GM19238 (cell line): Measurements from ENCODE around the gene FBXO46.

Experiments used
- DNase-seq: peaks from one replicate; pipeline ENCODE4 v3.0.0; 2011; ENCODE audit warnings: low spot score; ENCODE audit not compliant: insufficient read length

FBXO46 gene

DNA sequence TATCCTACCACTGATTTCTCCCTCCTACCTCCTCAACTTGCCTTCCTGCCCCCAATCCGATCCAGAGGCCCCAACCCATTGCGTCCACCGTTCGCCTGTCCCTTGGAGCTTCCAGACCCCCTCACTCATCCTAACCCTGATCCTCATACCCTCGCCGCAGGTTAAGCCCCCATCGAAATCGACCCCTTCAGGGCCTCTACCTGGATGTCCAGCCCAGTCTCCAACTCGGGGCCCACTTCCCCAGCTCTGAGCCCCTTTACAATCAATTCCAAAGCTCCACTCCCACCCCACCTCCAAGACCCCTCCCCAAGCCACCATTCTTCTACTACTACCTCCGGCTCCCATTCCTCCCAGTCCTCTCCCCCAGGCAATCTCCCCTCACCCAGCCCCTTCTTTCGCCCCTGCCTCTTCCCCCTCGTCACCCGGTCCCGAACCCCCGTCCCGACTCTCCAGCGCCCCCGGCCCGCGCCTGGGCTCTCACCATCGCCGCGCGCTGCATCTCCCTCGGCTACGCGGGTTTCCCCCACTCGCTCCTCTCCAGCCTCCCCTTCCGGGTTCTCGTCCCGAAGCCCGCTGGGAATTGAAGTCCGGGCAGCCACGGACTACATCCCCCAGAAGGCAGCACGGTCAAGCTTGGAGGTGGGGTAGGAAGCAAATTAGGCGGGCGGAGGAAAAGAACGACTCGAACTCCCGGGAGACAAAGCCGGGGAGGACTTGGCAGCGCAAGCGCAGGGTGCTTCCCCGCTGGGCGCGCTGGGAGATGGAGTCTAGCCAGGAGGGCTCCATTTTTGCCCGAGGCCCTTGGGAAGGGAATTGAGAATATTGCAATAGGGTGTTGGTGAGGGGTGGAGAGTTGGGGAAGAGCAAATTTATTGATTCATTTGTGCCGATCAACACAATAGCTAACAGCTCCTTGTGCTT lies at the start of gene FBXO46:
FBXO46 (minus strand) TSS at position 529 of the 921 bp plus-strand sequence. CDS start 17,401 bp downstream, outside the sequence.
- DNase-seq: peak; percentile 95

DNA sequence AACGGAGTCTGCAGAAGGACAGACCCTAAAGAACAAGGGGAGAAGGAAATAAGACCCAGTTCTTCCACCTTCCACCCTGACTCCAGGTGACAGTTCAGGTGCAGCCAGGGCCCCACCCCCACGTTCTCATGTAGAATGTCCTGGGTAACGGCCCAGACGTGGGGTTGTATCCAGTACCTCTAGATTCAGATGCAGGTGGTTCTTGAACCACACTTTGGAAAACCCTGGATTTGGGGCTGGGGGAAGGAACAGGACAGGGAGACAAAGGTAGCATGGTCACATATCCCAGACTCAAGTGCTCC lies 49.4 kb upstream of the FBXO46 start:
- no peak for DNase-seq

- DNase-seq: peak; percentile 92
Measured at GRCh38 chr19:45779231-45780145, 48.8 kb upstream of the FBXO46 start.

DNA sequence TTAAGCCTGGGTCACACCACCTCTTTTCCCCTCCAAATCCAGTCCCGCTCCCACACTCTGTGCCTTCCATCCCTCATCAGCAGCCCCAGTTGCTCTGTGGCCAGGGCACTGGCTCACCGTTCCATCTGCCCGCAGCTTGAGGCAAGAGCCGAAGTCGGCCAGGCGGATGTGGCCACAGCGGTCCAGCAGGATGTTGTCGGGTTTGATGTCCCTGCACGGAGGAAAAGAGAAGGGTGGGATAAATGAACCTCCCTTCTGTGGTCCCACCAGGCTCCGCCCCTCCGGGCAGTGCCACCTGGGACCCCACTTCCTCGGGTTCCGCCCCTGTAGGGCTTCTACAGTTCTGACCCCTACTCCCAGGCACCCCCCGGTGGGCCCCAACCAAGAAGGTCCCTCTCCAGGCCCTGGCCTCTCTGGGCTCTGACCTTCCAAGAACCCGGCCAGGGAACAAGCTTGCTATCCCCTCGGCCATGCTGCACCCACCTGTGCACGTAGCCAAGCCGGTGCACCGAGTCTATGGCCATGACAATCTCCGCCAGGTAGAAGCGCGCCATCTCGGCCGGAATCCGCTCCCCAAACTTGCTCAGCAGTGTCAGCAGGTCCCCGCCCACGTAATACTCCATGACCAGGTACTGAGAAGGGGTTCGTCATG lies 47.4 kb upstream of the FBXO46 start:
- no peak for DNase-seq

- DNase-seq: no peak
Measured at GRCh38 chr19:45777395-45777961, 46.8 kb upstream of the FBXO46 start.

DNA sequence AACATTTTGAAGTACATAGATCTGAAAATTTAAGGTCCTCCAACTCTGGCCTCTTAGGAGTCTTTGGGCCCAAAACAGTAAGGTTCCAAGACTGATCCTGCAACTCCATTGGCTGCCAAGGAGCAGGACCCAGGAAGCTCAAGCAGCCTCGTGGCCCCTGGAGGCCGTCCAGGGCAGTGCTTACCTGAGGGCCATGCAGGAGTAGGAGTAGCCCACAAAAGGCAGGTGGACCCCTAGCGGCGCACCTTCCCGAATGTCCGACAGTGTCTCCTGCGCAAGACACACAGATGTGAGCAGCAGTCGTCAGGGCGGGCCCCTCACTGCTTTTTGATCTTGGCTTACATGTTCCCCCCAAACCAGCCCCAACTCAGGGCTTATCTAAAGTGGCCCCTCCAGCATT lies 44.1 kb upstream of the FBXO46 start:
- no peak for DNase-seq

- DNase-seq: no peak
Measured at GRCh38 chr19:45773384-45773783, 42.7 kb upstream of the FBXO46 start.

DNA sequence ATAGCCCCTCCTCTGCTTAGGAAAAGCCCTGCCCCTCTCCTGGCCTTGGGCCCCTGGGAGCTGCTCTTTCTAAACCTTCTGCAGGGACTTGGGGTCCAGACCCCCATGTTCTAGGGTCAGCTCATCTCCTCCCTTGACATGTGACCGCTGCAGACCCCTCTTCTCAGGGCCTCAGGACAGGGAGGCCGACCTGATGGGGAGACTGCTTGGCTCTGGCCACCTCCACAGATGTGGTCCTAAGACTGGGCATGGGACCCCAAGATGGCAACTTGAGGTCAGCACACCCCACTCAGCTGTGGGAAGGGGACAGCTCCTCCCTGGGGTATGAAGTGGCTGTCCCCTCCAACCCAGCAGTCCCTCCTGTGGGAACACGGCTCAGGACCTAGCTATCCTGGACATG lies 42.2 kb upstream of the FBXO46 start:
- no peak for DNase-seq

DNA sequence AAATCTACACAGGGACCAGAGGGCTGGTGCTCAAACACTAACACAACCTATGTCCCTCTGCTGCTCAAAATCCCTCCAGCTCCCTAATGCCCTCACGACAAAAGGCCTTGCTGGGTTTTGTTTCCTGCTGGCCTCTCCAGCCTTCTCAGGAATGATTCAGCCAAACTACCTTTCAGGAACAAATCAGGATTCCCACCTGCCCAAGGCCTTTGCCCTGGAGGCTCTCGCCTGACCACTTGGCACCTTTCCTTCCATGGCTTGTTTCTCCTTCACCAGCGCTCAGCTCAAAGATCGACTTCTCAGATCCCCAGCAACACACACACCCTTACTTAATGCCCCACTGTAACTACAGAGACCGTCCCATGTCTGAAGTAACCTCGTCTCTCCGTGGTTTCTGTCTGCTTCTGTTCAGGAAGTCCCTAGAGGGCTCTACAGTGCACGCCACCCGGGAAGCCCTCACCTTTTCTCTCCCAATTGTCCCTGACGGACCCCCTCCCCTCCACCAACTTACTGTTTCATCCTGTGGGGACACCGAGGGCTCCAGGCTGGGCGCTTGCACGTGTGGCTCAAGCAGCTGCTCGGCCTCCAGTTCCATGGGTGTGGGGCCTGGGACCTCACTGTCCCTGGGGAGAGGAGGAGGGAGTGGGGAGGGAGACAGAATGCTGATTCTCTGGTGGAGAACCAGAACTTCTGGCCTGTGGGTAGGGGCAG lies 41.6 kb upstream of the FBXO46 start:
- no peak for DNase-seq

GRCh38 chr19:45771311-45771933 lies 40.7 kb upstream of the FBXO46 start:
- no peak for DNase-seq

DNA sequence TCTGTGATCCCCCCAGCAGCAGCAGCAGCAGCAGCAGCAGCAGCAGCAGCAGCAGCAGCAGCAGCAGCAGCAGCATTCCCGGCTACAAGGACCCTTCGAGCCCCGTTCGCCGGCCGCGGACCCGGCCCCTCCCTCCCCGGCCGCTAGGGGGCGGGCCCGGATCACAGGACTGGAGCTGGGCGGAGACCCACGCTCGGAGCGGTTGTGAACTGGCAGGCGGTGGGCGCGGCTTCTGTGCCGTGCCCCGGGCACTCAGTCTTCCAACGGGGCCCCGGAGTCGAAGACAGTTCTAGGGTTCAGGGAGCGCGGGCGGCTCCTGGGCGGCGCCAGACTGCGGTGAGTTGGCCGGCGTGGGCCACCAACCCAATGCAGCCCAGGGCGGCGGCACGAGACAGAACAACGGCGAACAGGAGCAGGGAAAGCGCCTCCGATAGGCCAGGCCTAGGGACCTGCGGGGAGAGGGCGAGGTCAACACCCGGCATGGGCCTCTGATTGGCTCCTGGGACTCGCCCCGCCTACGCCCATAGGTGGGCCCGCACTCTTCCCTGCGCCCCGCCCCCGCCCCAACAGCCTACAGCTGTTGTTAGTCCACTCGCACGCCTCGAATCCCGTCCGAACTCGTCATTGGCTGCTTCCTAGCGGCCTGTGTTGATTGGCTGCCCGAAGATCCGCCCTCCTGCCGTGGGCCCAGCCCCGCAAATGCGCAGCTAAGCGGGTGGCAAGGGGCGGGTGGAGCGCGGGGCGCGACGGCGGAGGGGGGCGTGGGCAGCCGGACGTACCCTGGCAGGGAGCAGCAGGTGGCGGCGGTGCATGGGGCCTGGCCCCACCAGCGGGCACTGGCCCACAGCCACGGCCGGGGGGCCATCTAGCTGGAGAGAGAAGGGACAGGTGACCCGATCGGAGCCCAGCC lies 39.8 kb upstream of the FBXO46 start:
- peak; percentile 96 for DNase-seq

DNA sequence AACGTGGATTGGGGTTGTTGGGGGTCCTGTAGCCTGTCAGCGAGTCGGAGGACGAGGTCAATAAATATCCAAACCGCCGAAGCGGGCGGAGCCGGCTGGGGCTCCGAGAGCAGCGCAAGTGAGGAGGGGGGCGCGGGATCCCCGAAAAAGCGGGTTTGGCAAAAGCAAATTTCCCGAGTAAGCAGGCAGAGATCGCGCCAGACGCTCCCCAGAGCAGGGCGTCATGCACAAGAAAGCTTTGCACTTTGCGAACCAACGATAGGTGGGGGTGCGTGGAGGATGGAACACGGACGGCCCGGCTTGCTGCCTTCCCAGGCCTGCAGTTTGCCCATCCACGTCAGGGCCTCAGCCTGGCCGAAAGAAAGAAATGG lies 39.1 kb upstream of the FBXO46 start:
- no peak for DNase-seq

GRCh38 chr19:45768984-45769782 lies 38.5 kb upstream of the FBXO46 start, which contains the start of gene SIX5:
Gene SIX5 (minus strand): TSS chr19:45769252. CDS start chr19:45768844, 408 bp downstream.
- DNase-seq: peak; percentile 99

GRCh38 chr19:45768655-45768983 lies 37.9 kb upstream of the FBXO46 start:
- no peak for DNase-seq

GRCh38 chr19:45767881-45768654 lies 37.4 kb upstream of the FBXO46 start:
- peak; percentile 51 for DNase-seq

- no peak for DNase-seq
Measured at GRCh38 chr19:45767410-45767880, 36.7 kb upstream of the FBXO46 start.

GRCh38 chr19:45766869-45767346 lies 36.2 kb upstream of the FBXO46 start:
- DNase-seq: no peak
